ENCODE data around the gene CRACR2A. TPM values are rescaled to one million over a fixed set of nuclear protein-coding genes. Genes with fewer than 3 reads are reported as not detected.

CRACR2A gene
- polyA plus RNA-seq, 5 donors, result 2.9 to 3.9 (median 3.0) TPM

GRCh38 chr12:3622822-3623690, 129.9 kb downstream of the CRACR2A start:
- no peak for DNase-seq

- no peak for DNase-seq
Measured at GRCh38 chr12:3622021-3622821, 130.7 kb downstream of the CRACR2A start.

GRCh38 chr12:3620856-3621255, 132.1 kb downstream of the CRACR2A start:
- DNase-seq, result no peak

- no peak for DNase-seq
Measured at GRCh38 chr12:3617565-3617964, 135.3 kb downstream of the CRACR2A start.

GRCh38 chr12:3615862-3616261, 137.0 kb downstream of the CRACR2A start:
- DNase-seq, result no peak

- peak; percentile 43 to 52 for DNase-seq
Measured at GRCh38 chr12:3614806-3615466, 138.0 kb downstream of the CRACR2A start.

GRCh38 chr12:3613641-3614395, 139.1 kb downstream of the CRACR2A start:
- DNase-seq, result peak; percentile 79 to 80

GRCh38 chr12:3611860-3612703, 140.8 kb downstream of the CRACR2A start:
- no peak for DNase-seq

- no peak for DNase-seq
Measured at GRCh38 chr12:3607821-3608220, 145.1 kb downstream of the CRACR2A start.

GRCh38 chr12:3607039-3607720, 145.7 kb downstream of the CRACR2A start:
- no peak for DNase-seq

- no peak for DNase-seq
Measured at GRCh38 chr12:3606128-3606527, 146.8 kb downstream of the CRACR2A start.

GRCh38 chr12:3605692-3606091, 147.2 kb downstream of the CRACR2A start:
- DNase-seq, result no peak

- no peak for DNase-seq
Measured at GRCh38 chr12:3604748-3605586, 147.9 kb downstream of the CRACR2A start.

GRCh38 chr12:3604286-3604685, 148.6 kb downstream of the CRACR2A start:
- no peak for DNase-seq

- DNase-seq, result no peak
Measured at GRCh38 chr12:3603576-3603975, 149.3 kb downstream of the CRACR2A start.

GRCh38 chr12:3602488-3602887, 150.4 kb downstream of the CRACR2A start:
- no peak for DNase-seq

GRCh38 chr12:3601461-3602150, 151.3 kb downstream of the CRACR2A start:
- DNase-seq, result no peak

GRCh38 chr12:3600951-3601350, 152.0 kb downstream of the CRACR2A start:
- DNase-seq, result no peak

Data from right lung (tissue), 5 donors.